ENCODE measurements around the gene ZDHHC14. TPM values are rescaled to one million over a fixed set of nuclear protein-coding genes. Genes with fewer than 3 reads are reported as not detected.

Gene ZDHHC14
- total RNA-seq, 1 experiment from 2014 or later, result 1.7 TPM

DNA sequence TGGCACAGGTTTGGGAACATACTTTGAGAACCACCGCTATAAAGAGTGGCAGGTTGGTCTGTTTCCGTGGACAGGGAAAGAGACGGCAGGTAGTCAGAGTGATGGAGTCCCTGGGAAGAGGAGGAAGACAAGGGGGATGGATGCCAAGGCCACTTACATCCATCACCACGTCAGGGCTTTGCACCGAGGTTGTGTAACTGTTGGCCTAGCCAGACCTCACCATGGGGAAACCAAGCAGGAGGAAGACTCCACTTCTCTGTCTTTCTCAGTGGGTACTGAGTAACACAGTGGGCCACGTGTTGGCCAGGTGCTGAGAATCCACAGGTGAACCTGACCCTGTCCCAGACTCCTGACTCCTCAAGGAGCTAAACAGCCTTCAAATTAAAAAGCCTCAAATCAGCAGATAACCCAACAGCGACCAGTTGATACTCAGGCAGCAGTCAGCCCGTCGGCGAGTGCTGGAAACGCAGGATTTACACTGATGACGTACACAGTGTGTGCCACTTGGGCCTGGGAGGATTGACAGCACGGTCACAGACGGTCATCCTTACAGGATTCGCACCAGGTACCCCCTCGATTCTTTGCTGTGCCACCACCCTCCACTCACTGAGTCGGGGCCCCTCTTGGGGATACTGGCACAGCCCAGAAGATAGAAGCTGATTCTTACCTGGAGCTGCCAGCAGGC lies 307.4 kb downstream of the ZDHHC14 start:
- Mint-ChIP-seq H3K4me3 (no peak overlapping the region), H3K36me3 (ENCODE audit: insufficient read depth in 1 of 3, low read depth in 3 of 3) (no peaks in the 10 kb centered on the region; a peak in 1 of 7 replicates), H3K9me3 (no peaks in the 10 kb centered on the region), H3K4me1 (peaks cover 0 to 7% of the 10 kb centered on the region in 2 experiments), H3K27ac (no peak overlapping the region), H3K27me3 (ENCODE audit: low read depth) (peaks cover 15% of the 10 kb centered on the region)
- no peak overlapping the region for H4K8ac ChIP-seq (replicated peaks; ENCODE audit: insufficient read length, low read depth, low read length)
- H3K14ac ChIP-seq (ENCODE audit: insufficient read depth, low read length), result no peak overlapping the region
- H4K5ac ChIP-seq (ENCODE audit: insufficient read length, low read depth, low read length), result no peak overlapping the region
- no peak overlapping the region for H3K18ac ChIP-seq (ENCODE audit: insufficient read length, low read depth, low read length)
- no peak overlapping the region for H3K4ac ChIP-seq (ENCODE audit: low read depth, low read length)
- H2AK5ac ChIP-seq (ENCODE audit: insufficient read length, low read length), result no peak overlapping the region
- H3K4me1 ChIP-seq (ENCODE audit: insufficient read depth, low read length), result no peaks in the 10 kb centered on the region; the same call in 1 of the 2 replicates
- no peaks in the 10 kb centered on the region for H3K27me3 ChIP-seq (ENCODE audit: insufficient read depth, low read length)
- H3K4me2 ChIP-seq (ENCODE audit: insufficient read depth, insufficient read length, low read length), result no peak overlapping the region
- no peaks in the 10 kb centered on the region for H3K23me2 ChIP-seq (ENCODE audit: insufficient read length, low read depth, low read length, poor library complexity, severe bottlenecking)
- no peak overlapping the region for H2BK20ac ChIP-seq (ENCODE audit: low read depth, low read length, poor library complexity, severe bottlenecking)
- H4K91ac ChIP-seq (ENCODE audit: insufficient read length, low read depth, low read length), result no peak overlapping the region
- H2AFZ ChIP-seq (ENCODE audit: low read length), result no peak overlapping the region
- no peaks in the 10 kb centered on the region for H3K79me1 ChIP-seq (ENCODE audit: insufficient read depth, low read depth, low read length, poor library complexity, severe bottlenecking)
- no peak overlapping the region for H2BK12ac ChIP-seq (ENCODE audit: insufficient read length, low read depth, low read length)
- WGBS (ENCODE audit: extremely low coverage, insufficient read length, low lambda C conversion rate), result no CpG with 5 or more reads among the region's 17 CpGs
- H4K20me1 ChIP-seq (ENCODE audit: control insufficient read depth, insufficient read depth, insufficient read length), result no peaks in the 10 kb centered on the region
- H3K23ac ChIP-seq (ENCODE audit: insufficient read length, low read depth, low read length), result no peak overlapping the region
- no peak overlapping the region for H3K27ac ChIP-seq (ENCODE audit: insufficient read length, low read depth, low read length)
- no peak for DNase-seq
- H2BK15ac ChIP-seq (ENCODE audit: low read depth, low read length), result no peak overlapping the region
- no peak overlapping the region for H3K9ac ChIP-seq (ENCODE audit: extremely low read depth, insufficient read length, low read length)
- H2BK120ac ChIP-seq (ENCODE audit: low read depth, low read length, poor library complexity, severe bottlenecking), result no peak overlapping the region
- no peak overlapping the region for H2BK5ac ChIP-seq (ENCODE audit: insufficient read length, low read length)
- H3T11ph ChIP-seq (ENCODE audit: low read length), result no peak overlapping the region
- H3K79me2 ChIP-seq (ENCODE audit: insufficient read depth, low read length), result no peaks in the 10 kb centered on the region
- no peaks in the 10 kb centered on the region for H3K9me3 ChIP-seq (ENCODE audit: control insufficient read depth, low read depth, low read length)
- H3K56ac ChIP-seq (ENCODE audit: insufficient read length, low read depth, low read length), result no peak overlapping the region
- TF ChIP-seq, protein P1, sequence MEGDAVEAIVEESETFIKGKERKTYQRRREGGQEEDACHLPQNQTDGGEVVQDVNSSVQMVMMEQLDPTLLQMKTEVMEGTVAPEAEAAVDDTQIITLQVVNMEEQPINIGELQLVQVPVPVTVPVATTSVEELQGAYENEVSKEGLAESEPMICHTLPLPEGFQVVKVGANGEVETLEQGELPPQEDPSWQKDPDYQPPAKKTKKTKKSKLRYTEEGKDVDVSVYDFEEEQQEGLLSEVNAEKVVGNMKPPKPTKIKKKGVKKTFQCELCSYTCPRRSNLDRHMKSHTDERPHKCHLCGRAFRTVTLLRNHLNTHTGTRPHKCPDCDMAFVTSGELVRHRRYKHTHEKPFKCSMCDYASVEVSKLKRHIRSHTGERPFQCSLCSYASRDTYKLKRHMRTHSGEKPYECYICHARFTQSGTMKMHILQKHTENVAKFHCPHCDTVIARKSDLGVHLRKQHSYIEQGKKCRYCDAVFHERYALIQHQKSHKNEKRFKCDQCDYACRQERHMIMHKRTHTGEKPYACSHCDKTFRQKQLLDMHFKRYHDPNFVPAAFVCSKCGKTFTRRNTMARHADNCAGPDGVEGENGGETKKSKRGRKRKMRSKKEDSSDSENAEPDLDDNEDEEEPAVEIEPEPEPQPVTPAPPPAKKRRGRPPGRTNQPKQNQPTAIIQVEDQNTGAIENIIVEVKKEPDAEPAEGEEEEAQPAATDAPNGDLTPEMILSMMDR (conservative IDR thresholded peaks at IDR 0.05), result no peak

Measured in H9 (cell line).